RCC 7860 (cell line): Measurements from ENCODE around the gene KIF5C.

Source experiments
- DNase-seq: peaks from one replicate; pipeline ENCODE4 v3.0.0-alpha.2; 2015; ENCODE audit warnings: low spot score
- FAIRE-seq: peaks from 2 replicates; lab custom pipeline; 2012; peaks lifted over from hg19 to GRCh38; lab: Jason Lieb, UNC

KIF5C gene

DNA sequence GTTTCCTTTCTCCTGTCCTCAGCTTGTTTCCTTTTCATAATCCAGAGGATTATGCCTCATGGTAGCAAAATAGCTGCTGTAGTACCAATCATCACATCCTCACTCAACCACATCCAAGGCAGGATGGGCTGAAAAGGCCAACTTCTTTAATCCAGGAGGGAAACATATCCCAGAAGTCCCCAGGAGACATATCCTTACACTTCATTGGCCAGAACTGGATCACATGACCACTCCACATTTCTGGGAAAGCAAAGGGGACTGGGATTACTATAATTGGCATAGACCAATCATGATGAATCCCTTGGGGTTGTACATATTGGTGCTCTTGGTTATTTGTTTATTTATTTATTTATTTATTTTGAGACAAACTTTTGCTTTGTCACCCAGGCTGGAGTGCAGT is 109.4 kb downstream of the KIF5C start:
- no peak for FAIRE-seq

DNA sequence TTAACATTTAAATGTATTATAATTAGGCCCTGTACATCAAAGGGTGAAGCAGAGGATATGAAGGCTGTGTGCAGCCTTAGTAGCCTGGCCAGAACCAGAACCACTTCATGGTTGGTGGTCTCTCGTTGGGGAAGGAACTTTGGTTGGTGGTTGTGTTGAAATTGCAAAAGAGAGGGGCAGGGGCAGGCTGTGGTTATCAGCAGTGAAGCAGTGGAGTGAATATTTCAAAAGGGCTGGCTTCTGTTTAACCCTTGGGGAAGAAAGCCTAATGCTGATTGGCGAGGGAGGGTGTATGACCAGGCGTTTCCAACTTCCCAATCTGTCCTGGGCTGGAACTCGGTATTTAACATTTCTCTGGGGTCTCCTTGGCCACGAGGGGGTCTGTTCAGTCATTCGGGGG is 112.3 kb downstream of the KIF5C start:
- no peak for DNase-seq
- no peak for FAIRE-seq

More for the DNA sequence above, 109.4 kb downstream of the KIF5C start:
- no peak for DNase-seq

DNA sequence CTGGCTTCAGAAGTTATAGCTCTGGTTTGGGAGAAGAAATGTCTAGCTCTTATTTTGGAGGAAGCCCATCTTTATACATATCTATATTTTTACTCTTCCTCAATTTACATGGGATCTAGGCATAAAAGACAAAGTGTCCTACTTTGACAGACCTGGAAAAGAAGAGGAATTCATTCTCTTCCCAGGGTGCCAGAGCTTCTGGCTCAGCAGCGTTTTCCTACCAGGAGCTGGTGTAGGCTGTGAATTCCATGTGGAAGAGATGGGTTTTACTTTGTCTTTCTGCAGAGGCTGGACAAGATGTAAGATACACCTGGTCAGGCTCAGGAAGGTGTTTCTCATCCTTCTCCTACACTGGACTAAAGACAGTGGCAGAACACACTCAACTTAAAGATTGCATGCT is 113.3 kb downstream of the KIF5C start:
- DNase-seq (no peak), FAIRE-seq (no peak)

DNA sequence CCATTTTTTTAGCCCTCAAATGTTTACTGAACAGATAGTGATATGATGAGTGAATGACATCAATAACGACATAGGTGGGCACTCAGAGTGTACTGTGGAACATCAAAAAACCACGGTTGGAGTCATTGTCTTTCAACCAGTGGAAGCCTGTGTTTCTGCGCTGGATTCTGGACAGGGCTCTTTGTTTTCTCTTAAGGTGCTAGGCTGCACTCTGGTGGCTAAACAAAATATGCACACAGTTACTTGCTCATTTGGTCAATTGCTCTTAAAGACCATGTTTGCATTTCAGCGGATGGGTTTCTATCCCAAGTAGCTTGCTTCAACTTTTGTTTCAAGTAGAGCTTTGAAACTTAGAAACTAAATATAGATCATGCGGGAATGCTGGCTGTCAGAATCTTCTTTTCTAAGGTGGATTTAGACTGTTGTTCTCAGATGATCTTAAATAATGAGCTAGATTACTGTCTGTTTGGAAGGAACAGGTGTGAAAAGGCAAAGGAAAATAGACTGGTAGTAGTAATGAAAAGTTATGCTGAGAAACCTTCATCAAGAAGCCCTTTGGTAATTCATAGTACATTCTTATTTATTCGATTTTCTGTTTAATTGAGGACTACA is 115.0 kb downstream of the KIF5C start:
- FAIRE-seq (no peak), DNase-seq (peak; percentile 34)

DNA sequence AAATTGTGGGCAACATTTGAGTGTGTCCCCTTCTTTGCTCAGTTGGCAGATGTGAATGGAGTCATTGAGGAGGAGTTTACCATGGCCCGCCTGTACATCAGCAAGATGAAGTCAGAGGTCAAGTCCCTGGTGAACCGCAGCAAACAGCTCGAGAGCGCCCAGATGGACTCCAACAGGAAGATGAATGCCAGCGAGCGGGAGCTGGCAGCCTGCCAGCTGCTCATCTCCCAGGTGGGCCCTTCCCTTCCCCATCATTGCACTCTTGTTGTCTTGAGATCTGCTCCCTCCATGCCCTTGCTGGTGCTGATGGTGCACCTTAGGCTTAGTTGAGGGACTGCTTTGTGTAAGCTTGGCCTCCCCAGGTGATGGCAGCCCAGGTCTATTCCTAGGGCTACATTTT is 115.9 kb downstream of the KIF5C start:
- no peak for DNase-seq
- FAIRE-seq = no peak

DNA sequence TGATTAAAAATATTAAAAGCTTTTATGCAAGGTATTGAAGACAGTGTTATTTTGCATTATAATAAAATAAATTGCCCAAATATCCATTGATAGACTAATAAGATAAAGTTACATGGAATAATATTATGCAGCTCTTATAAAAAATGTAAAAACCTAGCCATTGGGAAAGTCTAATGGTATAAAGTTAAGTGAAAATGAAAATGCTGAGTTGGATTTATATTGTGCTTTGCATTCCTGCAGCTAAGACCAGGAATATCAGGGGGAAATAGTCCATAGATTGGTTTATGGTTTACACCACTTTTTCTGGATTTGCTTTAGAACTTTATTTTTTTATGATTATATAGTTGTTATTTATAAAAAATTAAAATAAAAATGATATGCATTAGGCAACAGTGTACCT is 117.4 kb downstream of the KIF5C start:
- DNase-seq (no peak), FAIRE-seq (no peak)

DNA sequence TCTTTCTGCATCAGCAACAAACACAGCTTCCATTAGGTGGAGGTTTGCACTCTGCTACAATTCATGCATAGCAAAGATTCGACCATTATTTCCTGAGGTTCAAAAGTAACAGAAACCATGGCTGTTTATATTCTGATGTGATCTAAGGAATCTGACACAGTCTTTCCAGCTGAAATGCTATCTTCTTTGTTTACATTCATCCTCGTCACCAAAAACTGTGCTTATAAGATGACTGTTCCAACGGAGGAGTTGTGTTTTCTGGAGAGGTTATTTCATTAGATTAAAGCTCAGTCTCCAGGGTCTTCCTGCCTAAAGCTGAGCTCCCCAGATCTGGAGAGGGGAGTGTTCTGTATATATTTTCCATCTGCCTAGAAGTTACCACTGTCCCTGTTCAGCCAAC is 118.3 kb downstream of the KIF5C start:
- DNase-seq (no peak), FAIRE-seq (no peak)

DNA sequence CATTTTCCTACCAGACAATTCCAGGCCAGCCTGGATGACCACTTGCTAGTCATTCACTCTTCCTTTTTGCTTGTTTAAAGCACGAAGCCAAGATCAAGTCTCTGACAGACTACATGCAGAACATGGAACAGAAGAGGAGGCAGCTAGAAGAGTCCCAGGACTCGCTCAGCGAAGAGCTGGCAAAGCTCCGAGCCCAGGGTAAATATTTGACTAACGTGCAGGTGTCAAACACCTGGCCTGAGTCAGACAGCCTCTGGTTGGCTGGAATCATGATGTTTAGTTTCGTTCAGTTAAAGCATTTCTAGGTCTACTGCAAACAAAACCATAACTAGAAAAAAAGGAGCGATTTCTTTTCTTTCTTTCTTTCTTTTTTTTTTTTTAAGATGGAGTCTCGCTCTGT is 119.3 kb downstream of the KIF5C start:
- no peak for DNase-seq

DNA sequence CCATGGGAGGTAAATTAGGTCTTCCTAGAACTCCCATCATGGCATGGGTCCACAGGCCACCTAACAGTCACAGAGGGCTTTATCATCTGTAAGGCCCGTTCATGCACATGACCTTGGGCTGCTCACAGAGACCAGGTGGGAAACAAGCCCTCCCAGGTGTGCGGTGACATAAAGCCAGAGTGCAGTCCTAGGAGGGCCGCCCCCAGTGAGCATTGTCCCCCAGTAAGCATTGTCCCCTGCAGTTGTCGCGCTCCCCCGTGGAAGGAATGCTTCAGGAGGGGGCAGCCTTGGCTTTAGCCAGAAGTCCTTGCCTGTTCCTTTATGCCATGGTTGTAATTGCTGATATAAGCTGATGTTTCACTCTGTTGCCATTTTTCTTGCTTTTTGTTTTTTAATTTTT is 121.8 kb downstream of the KIF5C start:
- no peak for DNase-seq
- FAIRE-seq = no peak

More for the DNA sequence above, 119.3 kb downstream of the KIF5C start:
- FAIRE-seq = no peak

DNA sequence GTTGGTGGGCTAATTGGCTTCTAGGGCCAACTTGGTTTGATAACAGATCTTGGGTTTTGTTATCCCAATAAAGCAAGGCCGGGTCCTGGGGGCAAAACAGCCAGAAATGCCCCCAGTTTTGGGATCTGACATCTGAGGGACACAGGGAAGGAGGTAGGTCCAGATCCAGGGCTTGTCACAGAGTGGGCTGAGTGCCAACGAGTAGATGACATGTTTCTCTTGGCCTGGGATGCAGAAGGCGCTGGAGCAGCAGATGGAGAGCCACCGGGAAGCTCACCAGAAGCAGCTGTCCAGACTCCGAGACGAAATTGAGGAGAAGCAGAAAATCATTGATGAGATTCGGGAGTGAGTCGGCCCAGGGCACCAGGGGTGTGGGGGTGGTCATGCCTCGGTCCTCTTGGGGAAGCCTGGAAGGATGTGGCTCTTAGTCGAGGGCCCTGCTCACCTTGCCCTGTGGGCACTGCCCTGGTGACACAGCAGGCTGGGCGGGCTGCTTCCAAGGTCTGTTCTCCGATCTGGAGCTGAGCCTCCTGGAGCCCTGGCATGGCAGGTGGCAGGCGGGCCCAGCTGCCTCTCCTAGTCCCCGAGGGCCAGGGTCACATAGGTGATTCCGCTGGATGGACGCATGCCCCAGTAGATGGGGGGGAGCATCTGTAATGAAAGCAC is 123.3 kb downstream of the KIF5C start:
- DNase-seq (no peak), FAIRE-seq (no peak)

DNA sequence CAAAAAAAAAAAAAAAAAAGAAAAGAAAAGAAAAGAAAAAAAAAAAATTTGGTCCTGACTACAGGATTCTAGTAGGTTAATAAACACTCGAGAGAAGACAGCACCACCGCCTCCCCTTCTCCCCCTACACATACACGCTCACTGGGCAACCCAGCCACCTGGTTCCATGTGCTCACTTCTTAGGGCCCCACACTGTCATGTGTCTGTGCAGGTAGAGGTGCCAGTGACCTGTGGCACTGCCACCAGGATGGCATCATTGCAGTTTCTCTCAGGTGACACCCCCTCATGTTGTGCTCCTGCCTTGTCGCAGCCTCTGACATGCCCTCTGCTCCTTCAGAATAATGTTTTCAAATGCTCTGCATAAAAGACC is 123.8 kb downstream of the KIF5C start:
- FAIRE-seq = no peak
- no peak for DNase-seq

DNA sequence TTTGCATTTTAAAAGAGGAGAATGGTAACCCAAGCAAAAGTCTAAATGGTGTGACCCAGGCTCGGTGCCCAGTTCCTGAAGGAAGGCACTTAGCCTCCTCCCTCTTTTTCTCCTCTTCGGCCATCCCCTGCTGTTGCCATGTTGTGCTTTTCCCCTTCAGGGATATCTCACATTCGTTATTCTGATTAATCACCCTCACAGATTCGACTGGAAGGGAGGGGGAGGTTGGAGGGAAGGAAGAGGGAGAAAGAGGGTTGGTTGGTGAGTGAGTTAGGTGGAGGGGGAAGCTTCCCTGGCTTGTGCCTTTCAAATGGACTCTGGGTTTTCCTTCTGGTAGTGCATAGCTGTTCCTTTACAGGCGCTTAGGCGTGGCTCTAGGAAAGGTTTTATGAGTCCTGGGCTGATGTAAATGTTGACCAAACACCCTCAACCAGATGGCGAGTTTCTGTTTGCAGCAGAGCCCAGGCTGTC is 124.5 kb downstream of the KIF5C start:
- DNase-seq (no peak), FAIRE-seq (no peak)

DNA sequence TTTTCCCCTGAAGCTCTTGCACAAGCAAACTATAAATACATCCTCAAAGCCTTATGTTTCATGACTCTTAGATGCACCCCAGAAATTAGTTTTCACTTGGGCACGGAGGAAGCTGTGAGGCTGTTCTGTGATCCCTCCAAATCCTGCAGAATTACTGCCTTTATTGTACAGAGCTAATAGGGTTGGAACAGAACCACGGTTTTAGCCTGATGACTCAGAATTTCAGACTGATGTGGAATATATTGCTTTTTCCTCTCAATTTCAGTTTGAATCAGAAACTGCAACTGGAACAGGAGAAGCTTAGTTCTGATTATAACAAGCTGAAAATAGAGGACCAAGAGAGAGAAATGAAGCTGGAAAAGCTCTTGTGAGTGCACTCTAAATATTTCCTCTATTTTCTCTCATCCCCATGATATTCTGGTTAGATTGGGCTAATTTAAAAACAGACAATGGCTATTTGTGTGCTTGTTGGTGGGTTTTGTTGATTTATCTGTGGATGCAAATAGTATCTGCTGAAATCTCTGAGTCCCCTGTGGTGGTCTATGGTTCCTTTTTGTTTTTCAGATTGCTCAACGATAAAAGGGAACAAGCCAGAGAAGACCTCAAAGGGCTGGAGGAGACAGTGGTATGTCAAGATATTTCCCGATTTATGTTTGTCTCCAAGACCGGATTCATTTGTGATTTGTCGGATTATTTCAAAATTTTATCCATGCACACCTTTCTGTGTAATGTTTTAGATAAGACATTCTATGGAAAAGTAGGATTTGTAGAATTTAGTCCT is 125.3 kb downstream of the KIF5C start:
- DNase-seq (no peak), FAIRE-seq (no peak)

DNA sequence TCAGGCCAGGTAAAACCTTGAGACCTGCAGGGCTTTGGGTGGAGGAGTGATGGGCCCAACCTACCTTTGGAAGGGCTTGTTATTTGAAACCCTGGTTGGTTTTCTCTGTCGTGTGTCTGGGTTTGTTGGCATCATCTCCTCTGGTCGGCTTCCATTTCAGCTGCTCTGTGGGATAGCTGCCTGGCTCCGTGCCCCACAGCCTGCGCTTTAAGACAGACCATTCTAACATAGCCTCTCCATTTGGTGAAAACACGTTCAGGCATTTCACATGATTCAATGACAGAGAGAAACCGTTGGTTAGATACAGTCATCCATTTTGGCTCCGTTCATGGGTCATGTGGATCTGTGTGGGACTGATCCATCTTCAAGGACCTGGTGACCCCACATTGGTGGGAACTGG is 126.5 kb downstream of the KIF5C start:
- DNase-seq (no peak), FAIRE-seq (no peak)

DNA sequence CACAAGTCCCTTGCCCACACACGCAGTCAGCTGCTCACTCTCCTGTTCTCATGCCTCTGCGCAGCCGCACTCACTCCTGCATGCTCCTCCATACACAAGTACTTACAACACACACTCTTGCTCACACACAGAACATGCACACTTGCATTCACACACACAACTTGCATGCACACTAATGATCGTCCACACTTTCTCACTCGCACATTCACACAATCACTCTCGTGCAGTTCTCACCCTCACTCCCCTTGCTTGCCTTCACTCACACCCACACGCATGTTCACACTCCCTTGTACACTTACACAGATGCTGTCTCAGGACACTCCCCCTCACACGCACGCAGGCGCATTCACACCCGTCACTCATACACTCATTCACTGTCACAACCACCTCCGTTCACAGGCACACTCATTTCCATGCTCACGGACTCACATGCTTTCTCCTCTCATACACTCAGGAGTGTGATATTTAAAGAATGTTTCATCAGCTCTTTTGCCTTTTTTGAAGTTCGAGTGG is 127.4 kb downstream of the KIF5C start:
- DNase-seq (no peak), FAIRE-seq (no peak)

DNA sequence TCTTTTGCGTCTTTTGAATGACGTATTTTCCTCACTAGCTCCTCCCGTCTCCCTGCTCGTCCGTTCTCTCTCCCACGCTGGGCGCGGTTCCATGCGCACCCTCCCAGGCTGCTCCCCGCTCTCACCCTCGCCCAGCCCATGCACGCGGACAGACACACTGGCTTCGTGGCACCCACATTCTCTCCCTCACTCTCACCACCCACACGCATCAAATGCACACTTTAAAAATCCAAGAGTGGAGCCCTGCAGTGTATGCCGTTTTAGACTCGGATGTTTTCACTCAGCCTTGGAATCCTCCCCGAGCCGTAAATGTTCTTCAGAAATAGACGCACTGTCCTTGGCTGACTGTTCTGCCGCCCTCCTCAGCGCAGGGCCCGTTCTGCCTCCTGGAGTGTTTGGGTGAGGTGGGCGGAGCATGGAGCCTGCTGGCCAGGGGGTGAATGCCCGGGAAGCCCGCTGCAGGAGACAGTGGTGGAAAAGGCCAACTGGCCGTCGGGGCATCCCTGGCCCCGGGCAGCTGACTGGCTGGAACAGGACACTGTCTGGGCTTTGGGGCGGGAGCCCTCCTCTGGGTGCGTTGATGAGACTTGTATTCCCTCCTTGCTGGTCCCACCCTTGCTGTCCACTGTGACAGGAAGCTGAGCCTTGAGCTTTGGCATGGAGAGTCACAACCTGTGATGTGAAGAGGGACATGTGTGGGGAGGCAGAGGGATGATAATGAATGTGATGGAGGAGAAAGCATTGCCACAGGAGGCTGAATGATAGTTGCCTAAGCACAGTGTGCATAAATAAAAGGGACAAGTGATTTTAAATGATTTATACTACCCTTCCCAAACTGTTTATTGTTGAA is 128.1 kb downstream of the KIF5C start:
- no peak for DNase-seq
- FAIRE-seq = no peak

DNA sequence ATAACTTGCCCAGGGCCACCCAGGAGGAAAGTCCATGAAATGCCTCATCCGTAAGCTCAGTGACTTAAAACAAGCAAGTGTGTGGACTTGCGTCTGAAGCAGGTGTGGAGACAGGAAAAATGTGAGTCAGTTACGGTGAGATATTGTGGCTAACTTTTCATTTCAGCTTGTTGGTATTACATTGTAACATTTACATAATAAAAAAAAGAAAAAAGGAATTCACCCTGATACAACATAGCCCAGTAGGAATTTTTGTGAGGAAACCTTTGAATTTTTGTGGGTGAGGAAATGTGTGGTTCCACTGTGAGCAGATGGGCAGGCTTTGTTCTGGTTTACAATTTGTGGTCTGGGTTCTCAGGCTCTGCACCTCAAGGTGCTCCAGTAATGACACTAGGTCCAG is 129.8 kb downstream of the KIF5C start:
- DNase-seq (no peak), FAIRE-seq (no peak)

DNA sequence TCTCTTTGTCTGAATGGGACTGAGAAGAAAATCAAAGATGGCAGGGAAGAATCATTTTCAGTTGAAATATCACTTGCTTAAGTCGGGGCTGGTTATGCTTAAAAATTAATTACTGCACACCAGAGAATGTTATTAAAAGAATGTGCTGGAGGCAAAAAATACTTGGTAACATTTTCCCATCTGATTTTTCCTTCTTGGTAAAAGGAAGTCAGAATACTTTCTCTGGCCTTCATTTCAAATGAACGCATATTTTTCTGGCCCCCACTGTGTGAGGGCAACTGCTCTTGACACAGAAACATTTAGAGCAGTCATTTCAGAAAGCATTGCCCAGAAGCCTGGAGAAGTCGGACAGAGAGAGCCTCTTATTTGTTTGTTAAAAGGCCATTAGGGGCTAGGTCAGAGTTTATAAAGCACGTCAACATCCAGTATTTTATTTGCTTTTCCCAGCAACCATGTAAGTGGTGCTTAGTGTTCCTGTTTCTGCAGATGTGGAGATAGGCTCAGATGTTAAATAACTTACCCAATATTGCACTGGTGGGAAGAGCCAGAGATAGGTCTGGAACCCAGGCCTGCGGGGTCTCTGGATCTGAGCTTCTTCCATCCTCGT is 130.5 kb downstream of the KIF5C start:
- DNase-seq (no peak), FAIRE-seq (no peak)

DNA sequence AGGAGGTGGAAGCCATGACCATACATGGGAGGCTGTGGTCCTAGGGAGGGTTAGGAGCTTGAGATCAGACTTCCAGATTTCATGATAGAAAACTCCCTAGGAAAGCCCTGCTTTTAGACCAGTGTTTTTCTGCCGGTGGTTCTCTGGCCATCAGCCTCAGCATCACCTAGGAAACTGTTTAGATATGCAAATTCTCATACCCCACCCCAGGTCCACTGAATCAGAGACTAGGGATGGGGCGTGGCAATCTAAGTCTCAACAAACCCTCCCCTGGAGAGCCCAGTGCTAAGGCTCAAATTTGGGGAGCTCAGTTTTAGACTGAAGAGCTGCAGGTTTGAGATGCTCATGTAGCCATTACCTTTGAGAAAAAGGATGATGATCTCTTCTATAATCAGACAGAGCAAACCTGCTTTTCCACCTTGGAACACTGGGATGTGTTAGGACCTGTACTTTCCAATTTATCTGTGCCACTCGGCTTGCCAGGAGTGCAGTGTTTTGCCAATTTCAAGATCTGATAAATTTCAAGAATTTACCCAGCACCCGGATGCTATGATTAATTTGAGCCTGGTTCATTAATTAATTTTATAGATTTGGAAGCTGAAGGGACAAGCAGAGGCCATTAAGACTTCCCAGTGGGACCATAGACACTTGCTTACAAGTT is 132.0 kb downstream of the KIF5C start:
- DNase-seq = no peak
- no peak for FAIRE-seq

DNA sequence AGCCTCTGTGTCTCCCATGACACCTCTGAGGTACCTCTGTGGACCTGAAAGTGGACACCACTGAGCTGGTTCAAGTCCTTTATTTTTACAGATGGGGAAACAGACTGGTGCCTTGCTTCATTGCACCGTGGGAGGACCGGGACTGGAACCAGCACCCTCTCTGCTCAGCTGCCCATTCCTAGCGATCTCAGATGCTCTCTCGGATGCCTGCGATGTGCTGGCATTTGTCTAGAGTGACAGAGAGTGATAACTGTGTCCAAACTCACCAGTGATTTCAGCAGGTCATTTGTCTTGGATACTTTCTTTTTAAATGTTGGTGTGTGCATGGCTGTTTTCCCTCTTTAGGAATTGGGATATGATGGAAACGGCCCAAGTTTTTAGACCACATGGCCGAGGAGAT is 133.4 kb downstream of the KIF5C start:
- DNase-seq (no peak), FAIRE-seq (no peak)
